Measurements from ENCODE around the gene IFI27L1.

IFI27L1 gene, protein sequence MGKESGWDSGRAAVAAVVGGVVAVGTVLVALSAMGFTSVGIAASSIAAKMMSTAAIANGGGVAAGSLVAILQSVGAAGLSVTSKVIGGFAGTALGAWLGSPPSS

DNA sequence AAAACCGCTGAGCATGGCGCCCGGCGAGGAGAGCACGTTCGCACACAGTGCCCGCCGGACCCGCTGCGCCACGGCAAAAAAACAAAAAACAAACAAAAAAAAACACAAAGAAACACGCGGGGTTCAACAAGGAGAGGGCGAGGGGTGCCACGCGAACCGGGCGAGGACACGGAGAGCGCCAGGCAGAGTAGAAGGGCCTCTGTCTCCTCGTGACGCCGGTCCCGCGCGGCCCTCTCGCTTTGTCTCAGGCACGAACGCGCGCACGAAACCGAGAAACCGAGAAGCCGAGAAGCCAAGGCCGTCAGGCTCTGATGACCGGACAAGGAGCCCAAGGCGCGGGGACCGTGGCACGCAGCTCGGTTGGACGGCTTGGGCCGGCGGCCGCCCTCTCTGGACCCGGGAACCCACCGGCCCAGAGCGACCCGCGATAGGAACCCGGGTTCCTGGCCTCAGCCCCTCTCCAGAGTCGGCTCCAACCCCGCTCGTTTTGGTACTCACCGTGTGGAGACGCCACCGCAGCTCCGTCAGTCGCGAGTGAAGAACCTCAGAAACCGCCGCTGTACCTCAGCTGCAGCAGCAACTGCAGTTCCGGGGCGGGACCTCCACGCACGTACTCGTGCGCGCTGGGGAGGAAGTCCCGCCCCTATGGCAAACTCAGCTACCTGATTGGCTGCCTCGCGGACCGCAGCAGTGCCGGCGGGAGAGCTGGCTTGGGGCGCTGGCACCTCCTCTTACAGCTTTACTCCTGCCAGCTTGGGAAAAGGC, at the start of gene IFI27L1, which contains the start of gene DDX24:
TSS of gene IFI27L1 (plus strand) at position 690 of the 765 bp plus-strand sequence. CDS start 15,628 bp downstream, outside the sequence.
TSS of gene DDX24 (minus strand) at position 582 of the 765 bp plus-strand sequence. CDS start 1,460 bp downstream, outside the sequence.
- peak; percentile 96 for DNase-seq

DNA sequence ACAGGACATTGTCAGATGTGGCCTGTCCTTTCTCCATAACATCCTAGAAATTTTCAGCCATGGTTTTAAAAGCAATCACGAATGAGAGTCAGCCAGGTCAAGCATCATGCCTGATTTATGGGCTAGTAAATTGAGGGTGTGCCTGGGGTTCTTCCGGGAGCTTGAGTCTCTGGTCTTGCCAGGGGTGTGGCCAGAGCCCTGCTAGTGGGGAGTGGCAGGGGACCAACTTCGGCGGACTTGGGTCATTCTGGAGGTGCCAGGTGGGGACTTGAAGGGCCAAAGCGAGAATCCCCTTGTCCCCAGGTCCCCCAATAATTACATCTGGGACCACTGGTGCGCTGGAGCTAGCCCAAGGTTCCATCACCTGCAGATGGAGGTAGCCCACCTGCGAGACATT, 49.2 kb upstream of the IFI27L1 start:
- DNase-seq = no peak

DNA sequence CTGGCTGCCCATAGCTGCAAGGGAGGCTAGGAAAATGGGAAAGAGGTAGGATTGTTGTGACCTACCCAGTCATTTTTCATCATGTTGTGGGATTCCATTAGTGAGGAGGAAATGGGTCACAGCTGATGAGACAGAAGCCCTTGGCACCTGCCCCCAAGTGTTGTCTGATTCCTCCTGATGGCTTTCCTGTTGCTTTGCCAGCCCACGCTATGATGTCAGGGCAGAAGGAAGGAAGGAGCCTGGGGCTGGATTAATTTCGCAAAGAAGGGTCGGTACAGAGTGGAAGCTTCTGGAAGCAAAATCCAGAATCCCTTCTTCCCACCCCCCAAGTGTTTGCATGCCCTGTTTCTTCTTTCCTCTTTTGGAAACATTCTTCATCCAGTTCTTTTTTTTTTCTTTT, 46.2 kb upstream of the IFI27L1 start:
- DNase-seq = no peak

DNA sequence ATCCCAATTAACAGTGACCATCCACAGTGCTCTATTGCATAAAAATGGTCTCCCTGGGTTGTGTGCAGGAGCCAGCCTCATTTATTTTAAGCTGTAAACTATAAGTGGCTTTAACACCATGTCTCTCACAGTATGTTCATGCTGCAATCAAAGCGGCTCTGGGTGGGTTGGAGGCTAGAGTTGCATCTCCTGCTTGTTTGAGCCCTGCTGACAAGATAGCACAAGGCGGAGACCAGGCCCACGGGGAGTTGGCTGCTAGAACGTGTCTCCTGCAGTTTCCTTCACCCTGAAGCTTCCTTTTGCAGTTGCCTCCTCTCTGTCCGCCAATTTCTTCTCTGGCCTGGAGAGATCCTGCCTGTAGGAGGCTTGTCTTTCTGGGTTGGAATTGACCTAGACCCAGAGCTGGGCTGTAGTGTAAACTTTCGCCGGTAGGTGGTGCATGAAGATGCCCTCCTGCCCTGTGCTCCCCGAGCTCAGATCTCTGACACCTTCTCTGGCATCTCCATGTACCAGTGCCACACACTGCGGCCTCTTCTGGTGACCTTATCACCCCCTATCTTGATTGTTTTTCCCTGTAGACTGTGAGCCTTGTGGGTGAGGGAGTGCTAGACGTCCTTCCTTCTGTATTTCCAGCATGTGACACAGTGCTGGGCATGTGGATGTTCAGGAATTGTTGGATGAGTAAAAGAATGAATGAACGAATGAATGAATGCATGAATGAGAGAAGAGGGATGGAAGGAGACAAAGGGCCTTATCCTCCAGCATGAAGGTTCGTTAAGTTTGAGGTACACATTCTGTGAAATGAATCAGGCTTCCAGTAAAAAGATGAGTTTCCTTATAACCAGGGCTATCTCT, 44.6 kb upstream of the IFI27L1 start:
- DNase-seq = peak; percentile 90

DNA sequence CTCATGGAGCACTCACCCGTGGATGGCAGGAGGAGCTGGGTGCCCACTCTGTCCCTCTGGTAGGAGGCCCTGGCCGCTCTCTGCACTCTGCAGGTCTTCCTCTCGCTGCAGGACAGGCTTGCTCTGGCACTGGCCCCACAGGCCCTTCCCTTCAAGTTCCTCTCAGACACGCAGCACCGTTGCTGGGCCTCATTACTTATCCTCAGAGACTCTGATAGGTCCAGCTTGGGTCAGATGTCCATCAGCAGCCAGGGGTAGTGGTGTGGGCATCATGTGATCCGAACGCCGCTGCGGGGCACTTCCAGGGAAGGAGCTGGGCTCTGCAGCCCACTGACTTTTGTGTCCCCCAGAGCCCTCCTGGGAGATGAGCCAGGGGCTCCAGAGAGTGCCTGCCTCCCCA, 43.2 kb upstream of the IFI27L1 start:
- DNase-seq = no peak

DNA sequence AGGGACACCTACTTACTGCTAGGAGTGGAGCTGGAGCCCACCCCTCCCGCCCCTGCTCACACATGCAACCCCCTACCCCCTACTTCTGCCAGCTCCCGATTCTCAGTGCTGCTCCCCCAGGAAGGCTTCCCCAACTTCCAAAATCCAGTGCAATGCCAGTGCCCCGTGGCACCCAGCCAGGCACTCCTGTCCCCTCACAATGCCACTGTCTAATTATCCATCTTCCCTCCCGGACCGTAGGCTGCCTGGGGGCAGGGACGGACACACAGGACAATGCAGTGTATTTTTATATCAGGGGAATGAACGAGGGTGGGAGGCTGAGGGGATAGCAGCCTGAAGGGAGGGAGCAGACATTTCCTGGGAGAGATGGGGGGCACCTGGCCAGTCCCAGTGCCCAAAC, 42.6 kb upstream of the IFI27L1 start:
- no peak for DNase-seq

DNA sequence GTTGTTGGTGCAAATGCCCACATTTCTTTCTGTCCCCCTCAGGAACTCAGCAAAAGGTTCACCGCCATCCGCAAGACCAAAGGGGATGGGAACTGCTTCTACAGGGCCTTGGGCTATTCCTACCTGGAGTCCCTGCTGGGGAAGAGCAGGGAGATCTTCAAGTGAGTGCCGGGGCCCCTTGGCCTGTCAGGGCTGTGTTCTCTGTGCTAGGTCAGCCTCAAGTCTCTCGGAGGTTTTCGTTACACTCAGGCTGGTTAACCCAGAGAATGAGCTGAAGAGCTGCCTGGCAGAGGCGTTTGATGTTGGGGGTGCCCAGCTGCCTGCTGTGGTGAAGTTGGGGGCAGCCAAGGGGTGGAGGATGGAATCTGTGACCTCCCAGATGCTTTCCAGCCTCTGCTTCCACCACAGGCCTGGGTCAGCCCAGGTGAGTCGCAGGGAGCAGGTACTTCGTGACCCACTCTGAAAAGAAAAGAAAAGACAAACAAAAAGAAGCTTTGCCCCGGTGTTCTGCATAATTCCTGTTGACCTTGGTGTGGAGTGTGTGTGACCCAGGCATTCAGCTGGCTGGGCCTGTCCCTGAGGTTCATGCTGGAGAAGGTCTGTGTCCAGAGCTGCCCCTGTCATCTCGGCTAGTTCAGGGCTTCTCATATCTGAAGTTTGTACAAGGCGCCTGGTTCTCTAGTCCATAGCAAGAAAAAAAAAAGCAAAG, 42.0 kb upstream of the IFI27L1 start:
- DNase-seq = no peak

DNA sequence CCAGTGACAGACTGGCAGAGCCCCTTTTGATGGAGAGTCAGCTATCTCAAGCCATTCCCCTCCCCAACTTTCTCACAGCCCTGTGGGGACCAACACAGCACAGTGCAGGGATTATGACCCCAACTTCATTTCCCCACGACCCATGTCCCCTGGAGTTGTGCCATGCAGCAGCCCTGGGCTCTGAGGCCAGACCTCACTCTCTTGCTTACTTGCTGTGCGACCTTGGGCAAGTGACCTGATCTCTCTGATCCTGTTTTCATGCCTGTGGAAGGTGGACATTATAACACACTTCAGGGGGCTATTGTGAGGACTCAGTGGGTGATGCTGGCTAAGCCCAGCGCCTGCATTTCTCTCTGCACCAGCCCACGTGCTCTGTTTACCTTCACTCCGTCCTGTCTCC, 40.9 kb upstream of the IFI27L1 start:
- no peak for DNase-seq

DNA sequence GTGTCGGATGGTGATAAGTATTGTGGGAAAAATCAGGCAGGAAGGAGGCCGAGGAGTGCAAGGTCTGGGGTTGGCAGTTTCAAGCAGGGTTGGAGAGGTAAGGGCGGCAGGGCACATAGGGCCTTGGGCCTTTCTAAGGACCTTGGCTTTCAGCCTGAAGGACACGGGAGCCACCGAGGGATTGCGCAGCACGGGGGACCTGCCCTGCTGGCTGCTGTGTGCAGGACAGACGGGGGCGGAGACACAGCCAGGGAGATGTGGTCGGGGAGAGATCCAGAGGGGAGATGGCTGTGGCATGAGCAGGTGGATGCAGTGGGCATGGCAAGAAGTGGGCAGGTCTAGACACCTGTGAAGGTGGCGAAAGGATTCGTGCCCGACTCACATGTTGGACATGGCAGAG, 40.3 kb upstream of the IFI27L1 start:
- no peak for DNase-seq

DNA sequence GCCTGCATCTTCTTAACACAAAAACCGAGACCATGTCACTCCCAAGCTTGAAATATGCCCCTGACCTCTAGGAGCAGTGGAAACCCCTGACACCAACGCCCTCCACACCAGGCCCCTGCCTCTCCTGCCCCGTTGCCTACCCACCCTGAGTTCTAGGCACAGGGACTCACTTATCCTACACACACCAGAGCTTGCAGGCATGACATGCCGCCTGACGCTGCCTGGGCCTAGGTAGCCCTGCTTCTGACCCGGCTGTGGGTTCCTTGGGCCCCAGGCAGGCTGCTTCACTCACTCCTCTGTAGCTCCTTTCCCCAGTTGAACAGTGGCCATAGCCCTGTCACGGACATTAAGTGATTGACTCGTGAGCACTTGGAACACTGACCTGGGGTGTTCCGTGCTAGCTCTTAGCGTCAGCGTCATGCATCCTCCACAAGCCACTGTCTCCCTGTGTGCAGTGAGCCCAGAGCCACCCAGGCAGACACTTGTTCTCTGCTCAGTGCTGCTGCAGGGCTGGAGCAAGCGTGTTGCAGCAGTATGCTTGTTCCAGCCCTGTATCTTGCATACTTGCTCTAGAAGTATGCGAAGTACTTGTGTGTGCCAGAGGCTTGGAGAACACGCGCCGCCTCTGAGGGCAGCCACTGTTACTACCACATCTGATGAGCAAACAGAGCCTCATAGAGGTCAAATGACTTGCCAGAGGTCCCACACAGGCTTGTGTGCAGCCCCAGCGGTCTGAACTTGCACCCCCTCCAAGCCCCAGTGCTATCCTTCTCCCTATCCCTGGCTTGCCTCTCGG, 39.4 kb upstream of the IFI27L1 start:
- DNase-seq = no peak

DNA sequence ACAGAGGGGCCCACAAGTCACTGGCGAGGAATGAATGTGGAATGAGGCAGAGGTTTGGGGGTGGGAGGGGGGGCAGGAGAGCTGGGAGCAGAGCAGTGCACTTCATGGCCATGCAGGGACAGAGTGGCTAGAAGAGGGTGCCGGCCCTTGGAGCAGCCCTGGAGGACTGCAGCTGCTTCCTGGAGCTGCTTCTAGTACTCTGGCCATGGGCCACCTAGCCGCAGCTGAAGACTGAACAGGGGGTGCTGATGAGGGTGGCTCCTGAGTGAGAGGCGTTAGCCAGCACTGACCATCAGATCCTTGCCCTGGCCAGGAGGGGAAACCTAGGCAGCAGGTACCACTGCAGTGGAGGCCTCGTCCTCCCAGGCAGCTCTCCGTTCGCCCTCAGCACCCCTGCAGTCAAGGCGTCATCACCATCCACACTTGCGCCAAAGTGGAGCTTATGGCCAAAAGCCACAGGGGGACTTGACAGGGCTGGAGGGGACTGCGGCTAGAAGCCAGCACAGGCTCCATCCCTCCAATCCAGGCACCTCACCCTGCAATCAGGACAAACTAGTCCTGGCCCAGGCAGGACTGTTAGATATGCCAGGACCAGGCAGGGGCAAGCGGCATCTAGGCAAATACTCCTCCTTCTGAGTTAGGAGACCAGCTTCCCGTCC, 38.5 kb upstream of the IFI27L1 start:
- DNase-seq = no peak

DNA sequence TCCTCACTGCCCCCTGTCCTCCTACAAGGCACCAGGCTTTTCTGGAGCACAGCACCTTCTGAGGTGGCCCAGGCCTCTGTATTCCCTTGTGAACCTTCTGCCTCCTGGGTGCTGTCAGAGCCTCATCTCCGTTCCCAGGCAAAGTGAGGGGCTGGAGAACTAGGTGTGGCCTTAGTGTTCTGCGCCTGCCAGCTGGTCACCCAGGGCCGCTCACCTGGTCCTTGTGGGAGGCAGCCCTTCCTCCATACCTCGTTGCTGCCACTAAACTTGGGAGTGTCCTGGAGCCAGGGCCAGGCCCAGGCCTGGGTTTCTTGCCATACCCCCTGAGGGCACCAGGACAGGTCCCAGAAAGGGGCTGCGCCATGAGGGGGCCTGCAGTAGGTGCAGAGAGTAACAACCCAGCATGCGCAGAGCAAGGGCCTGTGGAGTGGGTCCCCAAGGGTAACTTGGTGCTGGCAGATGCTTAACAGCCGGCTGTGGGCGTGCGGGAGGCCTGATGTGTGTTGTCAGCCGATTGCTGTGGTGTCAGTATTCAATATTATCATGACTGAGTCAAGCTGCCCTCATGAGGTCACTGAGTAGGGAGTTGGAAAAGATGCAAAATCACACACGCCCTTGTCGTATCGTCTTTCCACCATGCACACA, 37.9 kb upstream of the IFI27L1 start:
- DNase-seq = no peak

DNA sequence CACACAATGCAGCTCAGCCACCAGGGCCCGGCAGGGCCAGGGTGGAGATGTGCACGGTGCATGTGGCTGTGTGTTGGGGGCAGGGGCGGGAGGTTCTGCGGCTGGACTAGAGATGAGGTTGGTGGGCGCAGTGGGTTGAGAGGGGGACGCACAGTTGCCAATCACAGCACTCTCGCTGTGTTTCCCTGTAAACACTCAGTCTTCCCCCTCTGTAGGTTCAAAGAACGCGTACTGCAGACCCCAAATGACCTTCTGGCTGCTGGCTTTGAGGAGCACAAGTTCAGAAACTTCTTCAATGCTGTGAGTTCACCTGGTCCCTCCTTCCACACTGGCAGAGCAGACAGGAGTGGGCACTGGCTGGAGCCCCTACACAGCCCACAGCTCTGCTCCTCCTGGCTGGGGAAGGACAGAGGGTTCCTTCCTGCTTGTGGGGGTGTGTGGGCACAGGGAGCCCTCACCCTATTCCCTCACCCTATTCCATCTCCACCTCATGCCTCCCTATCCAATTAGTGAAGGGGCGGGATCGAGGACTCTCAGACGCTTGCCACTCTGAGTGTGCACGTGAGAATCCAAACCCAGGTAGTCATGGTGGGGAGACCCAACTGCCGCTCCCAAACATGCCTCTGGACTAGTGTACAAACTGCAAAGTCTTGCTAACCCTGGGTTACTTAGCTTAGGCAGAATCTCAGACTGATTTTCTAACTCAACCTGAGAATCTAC, 37.2 kb upstream of the IFI27L1 start:
- DNase-seq = no peak

DNA sequence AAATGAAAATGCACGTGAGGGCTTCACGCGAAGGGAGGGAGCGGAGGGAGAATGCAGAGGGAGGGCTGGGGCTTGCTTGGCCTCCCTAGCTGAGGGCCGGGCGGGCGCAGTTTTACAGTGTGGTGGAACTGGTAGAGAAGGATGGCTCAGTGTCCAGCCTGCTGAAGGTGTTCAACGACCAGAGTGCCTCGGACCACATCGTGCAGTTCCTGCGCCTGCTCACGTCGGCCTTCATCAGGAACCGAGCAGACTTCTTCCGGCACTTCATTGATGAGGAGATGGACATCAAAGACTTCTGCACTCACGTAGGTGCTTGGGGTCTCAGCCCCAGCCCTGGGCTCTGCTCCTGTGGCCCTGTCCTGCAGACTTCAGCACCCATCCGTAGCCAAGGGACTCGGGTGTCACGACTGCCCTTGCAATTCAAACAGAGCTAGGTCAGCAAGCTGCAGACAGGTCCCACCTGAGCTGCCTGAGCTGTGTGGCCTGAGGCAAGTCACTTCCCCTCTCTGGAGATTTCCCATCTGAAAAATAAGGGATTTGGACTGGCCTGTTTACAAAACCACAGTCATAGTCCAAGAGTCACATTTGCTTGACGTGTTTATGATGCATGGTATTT, 36.5 kb upstream of the IFI27L1 start:
- no peak for DNase-seq

DNA sequence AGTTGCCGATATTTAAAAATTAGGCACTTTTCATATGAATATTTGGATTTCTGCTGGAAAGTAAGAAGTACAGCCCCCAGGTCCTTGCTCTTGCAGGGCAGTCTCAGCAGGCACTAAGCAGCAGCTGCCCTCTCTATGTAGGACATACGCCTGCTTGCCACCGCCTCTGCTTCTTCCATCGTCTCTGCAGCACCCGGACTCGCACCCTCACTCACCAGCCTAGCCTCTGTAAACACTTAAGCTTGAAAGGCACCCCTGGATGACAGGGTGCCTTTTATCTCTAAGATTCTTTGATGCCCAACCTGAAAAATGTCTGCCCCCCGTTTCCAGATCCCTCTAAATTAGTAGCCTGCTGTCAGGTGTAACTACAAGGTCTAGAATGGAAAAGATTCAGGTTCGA, 36.0 kb upstream of the IFI27L1 start:
- no peak for DNase-seq

DNA sequence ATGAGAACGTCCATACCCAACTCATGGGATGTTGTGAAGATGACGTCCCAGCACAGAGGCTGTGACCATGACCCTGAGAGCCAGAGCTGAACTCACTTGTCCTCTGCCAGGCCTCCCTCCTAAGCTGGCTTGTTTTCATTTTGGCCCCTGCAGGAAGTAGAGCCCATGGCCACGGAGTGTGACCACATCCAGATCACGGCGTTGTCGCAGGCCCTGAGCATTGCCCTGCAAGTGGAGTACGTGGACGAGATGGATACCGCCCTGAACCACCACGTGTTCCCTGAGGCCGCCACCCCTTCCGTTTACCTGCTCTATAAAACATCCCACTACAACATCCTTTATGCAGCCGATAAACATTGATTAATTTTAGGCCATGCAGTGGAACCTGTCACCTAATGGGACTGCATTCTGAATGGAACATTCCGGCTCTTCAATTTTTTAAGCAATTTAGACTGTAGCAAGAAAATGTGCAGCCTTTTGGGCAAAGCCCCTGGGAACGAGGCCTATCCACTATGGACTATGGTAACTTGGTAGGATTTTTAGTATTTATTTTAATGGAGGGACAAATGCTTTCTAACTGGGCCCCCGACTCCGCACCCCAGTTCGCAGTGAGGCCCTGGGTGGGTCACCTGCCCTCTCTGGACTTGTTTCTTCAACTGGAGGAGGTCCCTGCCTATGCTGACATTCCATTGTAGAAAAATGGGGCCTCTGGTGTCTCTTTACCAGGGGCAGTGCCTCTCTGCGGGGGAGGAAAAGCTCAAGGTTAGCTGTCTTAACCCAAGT, 35.4 kb upstream of the IFI27L1 start:
- DNase-seq = peak; percentile 47

DNA sequence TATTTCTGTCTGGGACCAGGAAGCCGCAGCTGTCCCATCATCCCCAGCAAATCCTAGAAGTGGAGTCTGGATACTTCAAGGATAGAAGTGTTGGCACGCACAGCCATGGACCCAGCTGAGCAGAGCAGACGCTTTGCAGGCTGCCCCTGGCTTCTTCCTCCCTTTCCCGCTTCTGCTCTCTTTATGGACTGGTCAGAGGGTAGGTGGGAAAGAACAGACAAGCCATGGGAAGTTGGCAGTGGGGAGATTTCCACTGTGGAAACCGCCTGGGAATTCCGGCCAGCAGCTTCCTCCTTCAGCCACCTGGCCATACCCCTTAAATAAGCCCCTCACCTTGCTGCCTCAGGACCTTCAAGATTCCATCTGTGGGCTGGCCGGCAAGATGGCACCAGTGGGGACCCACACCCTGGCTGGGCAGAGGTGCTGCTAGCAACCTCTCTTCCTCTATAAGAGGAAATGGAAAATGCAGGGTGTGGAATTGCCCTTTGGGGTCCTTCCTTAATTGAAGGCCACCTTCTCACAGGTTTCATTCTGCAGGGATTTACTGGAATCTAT, 34.3 kb upstream of the IFI27L1 start:
- DNase-seq = peak; percentile 49

DNA sequence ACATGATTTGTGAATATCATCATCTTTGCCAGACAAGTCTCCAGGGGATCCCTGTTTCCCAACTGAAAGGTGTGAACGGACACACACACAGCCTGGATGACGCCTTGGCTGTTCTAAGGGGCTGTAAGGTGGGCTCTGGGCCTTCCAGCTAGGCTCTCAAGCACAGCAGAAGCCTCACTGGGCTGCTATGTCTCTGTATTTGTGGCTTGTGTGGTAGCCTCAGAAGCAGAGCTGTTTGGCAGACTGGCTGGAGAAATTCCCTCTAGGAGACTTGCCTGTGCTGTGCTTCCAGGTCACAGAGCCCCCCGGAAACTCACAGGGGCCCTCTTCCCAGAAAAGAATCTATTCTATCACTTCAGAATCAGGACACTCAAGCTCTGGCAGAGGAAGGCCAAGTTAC, 33.5 kb upstream of the IFI27L1 start:
- DNase-seq = peak; percentile 51

Data from activated CD8-positive, alpha-beta memory T cell treated with anti-CD3 and anti-CD28 coated beads for 24 hours (primary cell).